ENCODE measurements around the gene TMEM256.

Gene TMEM256

GRCh38 chr17:7428557-7428956 lies 24.7 kb upstream of the TMEM256 start, which contains the start of gene SPEM3:
Gene SPEM3, plus strand, starts transcription at chr17:7428857. Its CDS starts 46 bp downstream, at chr17:7428903.
- DNase-seq: no peak

- no peak for DNase-seq
These were observed 23.7 kb upstream of the TMEM256 start for GRCh38 chr17:7427549-7427948.

- DNase-seq: no peak
These were observed 23.1 kb upstream of the TMEM256 start for GRCh38 chr17:7426896-7427489.

- no peak for DNase-seq
These were observed 22.4 kb upstream of the TMEM256 start for GRCh38 chr17:7426203-7426863.

GRCh38 chr17:7425756-7426155 lies 21.9 kb upstream of the TMEM256 start:
- DNase-seq: no peak

GRCh38 chr17:7425316-7425715 lies 21.4 kb upstream of the TMEM256 start, which contains the start of gene SPEM2:
Gene SPEM2, plus strand, starts transcription at chr17:7425616. Its CDS starts 73 bp downstream, at chr17:7425689.
- DNase-seq: no peak

GRCh38 chr17:7423679-7424078 lies 19.8 kb upstream of the TMEM256 start:
- no peak for DNase-seq

GRCh38 chr17:7421186-7421585 lies 17.3 kb upstream of the TMEM256 start:
- no peak for DNase-seq

- no peak for DNase-seq
These were observed 16.1 kb upstream of the TMEM256 start, which contains the start of gene SPEM1 for GRCh38 chr17:7419819-7420610. Gene SPEM1, plus strand, starts transcription at chr17:7420324. Its CDS starts 61 bp downstream, at chr17:7420385.

GRCh38 chr17:7418472-7419152 lies 14.7 kb upstream of the TMEM256 start:
- no peak for DNase-seq

GRCh38 chr17:7417056-7417655 lies 13.3 kb upstream of the TMEM256 start:
- DNase-seq: no peak

GRCh38 chr17:7416323-7416722 lies 12.4 kb upstream of the TMEM256 start:
- DNase-seq: no peak

GRCh38 chr17:7415784-7416183 lies 11.9 kb upstream of the TMEM256 start:
- no peak for DNase-seq

GRCh38 chr17:7414837-7415236 lies 10.9 kb upstream of the TMEM256 start:
- DNase-seq: no peak

- no peak for DNase-seq
These were observed 9.6 kb upstream of the TMEM256 start for GRCh38 chr17:7413346-7413985.

- no peak for DNase-seq
These were observed 7.5 kb upstream of the TMEM256 start for GRCh38 chr17:7411427-7411750.

- no peak for DNase-seq
These were observed 6.9 kb upstream of the TMEM256 start for GRCh38 chr17:7410634-7411426.

- no peak for DNase-seq
These were observed 5.8 kb upstream of the TMEM256 start for GRCh38 chr17:7409716-7410115.

- no peak for DNase-seq
These were observed 5.0 kb upstream of the TMEM256 start for GRCh38 chr17:7408863-7409262.

- no peak for DNase-seq
These were observed 4.4 kb upstream of the TMEM256 start for GRCh38 chr17:7408252-7408727.

Data from NCI-H2029 (cell line).